VCaP (cell line): ENCODE results near the gene EMX1.

Experiments
- H3K27ac ChIP-seq: fragments of 450-650 bp; 2 replicates; pipeline ENCODE4 v1.5.1; 2017
- CTCF ChIP-seq: fragments of 450-650 bp; conservative IDR thresholded peaks from 2 replicates; pipeline ENCODE4 v1.5.1; 2017; ENCODE audit warnings: mild to moderate bottlenecking, moderate library complexity

EMX1 gene

DNA sequence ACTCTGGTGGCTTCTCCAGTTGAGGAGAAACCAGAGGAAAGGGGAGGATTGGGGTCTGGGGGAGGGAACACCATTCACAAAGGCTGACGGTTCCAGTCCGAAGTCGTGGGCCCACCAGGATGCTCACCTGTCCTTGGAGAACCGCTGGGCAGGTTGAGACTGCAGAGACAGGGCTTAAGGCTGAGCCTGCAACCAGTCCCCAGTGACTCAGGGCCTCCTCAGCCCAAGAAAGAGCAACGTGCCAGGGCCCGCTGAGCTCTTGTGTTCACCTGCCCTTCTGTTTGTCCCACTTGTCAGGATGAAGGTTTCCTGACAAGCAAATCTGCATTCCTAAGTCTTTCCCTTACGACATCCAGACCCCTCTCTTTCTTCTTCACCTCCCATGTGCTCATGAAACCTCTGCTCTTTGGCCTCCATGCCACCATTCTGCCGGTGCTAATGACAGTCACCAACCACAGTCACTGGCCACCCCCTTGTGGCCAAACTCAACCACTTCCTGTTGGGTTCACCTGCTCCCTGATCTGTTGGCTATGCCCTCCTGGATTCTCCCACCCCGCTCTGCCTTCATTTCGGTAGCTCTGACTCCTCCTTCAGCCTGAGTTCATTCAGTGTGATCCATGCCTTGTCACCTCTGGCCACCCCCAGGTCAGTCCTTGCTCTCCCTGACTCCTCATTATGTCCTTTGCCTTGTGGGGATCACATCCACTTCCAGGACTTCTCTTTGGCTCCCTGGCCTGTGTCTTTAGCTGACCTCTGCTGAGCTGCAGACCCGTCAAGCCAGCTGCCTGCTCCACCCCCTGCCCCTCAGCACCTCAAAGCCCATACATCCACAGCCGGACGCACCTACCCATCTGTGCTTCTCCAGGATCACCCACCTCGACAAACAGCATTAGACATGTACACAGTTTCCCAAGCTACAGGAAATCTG, 17.6 kb downstream of the EMX1 start:
- H3K27ac ChIP-seq = no peak overlapping the region
- TF ChIP-seq CTCF = 0 out of 2 replicates have a peak, but pooled peaks have one; percentile 32

DNA sequence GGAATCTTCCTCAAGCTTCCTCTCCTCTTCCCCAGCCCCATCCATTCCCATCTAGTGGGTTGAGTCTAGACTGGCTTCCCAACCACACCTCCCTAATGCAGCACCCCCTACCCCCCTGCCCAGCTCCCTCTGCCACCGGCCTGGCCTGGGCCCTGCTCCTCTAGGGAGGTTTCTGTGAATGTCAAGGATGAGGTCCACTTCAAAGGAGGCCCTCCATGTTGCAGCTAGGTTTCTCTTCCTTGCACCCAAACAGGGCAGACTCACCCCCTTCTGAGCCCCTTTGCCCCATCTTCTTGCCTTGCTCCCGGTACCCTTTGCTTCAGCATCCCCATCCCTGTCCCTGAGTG, 18.3 kb downstream of the EMX1 start:
- TF ChIP-seq CTCF = no peak
- H3K27ac ChIP-seq = no peak overlapping the region

DNA sequence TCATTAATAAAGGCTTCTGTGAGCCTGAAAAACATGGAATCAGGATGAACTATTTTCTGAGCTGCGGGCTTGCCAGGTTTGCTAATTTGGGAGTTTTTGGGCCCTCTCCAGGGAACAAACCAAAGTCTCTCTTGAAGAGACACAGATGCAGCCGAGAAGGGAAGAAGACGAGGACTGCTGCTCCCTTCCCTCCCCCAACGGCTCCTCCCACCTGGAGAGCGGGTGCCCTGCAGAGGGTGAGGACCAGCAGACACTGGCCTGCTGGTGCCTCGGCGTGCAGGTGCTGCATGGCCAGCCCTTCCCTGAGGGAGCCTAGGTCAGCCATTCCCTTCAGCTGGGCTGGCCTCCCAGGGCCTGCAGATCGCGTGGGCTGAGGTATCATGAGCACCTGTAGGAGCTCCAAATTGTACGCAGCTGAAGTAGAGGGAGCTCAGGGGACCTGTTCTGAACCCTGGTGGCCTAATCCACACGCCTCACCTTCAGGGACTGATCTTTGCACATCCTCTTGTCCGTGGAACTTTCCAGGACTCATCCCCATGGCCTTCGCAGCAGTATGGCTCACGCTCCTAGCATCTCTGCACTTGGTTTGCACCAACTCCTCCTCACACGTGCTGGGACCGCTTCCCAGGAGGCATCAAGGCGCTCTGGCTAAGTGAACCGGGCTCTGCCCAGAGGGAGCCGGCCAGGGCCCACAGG, 19.5 kb downstream of the EMX1 start:
- TF ChIP-seq CTCF = no peak
- no peak overlapping the region for H3K27ac ChIP-seq

GRCh38 chr2:72937356-72937669, 20.0 kb downstream of the EMX1 start:
- no peak overlapping the region for H3K27ac ChIP-seq
- no peak for TF ChIP-seq CTCF

GRCh38 chr2:72938455-72938854, 21.1 kb downstream of the EMX1 start:
- H3K27ac ChIP-seq = no peak overlapping the region
- no peak for TF ChIP-seq CTCF

- TF ChIP-seq CTCF = no peak
- no peak overlapping the region for H3K27ac ChIP-seq
These were observed 23.0 kb downstream of the EMX1 start for GRCh38 chr2:72940361-72940760.

GRCh38 chr2:72940786-72941185, 23.5 kb downstream of the EMX1 start:
- TF ChIP-seq CTCF = no peak
- no peak overlapping the region for H3K27ac ChIP-seq
